IMR-90 (cell line): ENCODE measurements around the gene TLCD4.

ENCODE experiments used
- BHLHE40 ChIP-seq: fragments of 150-350 bp; IDR thresholded peaks from 2 replicates; pipeline ENCODE4 v1.6.1; 2016; ENCODE audit warnings: mild to moderate bottlenecking, low read depth, low read length
- FOS ChIP-seq: fragments of 150-350 bp; IDR thresholded peaks from 2 replicates; pipeline ENCODE4 v1.6.1; 2016; ENCODE audit warnings: low read depth, low read length
- MAZ ChIP-seq: IDR thresholded peaks from 2 replicates; pipeline ENCODE4 v1.6.1; 2012; ENCODE audit warnings: low read depth, mild to moderate bottlenecking, low read length, improper control_type of control experiment, moderate library complexity, borderline replicate concordance
- MXI1 ChIP-seq: IDR thresholded peaks from 2 replicates; pipeline ENCODE4 v1.6.1; 2012; ENCODE audit warnings: low read depth, mild to moderate bottlenecking, low read length, moderate library complexity, borderline replicate concordance
- POLR2A ChIP-seq: IDR thresholded peaks from 2 replicates; pipeline ENCODE4 v1.6.1; 2012; ENCODE audit warnings: mild to moderate bottlenecking, low read depth, low read length
- RAD21 ChIP-seq: IDR thresholded peaks from 2 replicates; pipeline ENCODE4 v1.6.1; 2012; ENCODE audit warnings: low read length, improper control_type of control experiment
- RCOR1 ChIP-seq: IDR thresholded peaks from 2 replicates; pipeline ENCODE4 v1.6.1; 2012; ENCODE audit warnings: mild to moderate bottlenecking, low read length, improper control_type of control experiment; ENCODE audit not compliant: insufficient replicate concordance
- SMC3 ChIP-seq: fragments of 150-350 bp; IDR thresholded peaks from 2 replicates; pipeline ENCODE4 v1.6.1; 2016; ENCODE audit warnings: low read depth, mild to moderate bottlenecking, antibody characterized with exemption, low read length, moderate library complexity
- TF ChIP-seq, protein P1 (sequence below): conservative IDR thresholded peaks from 2 replicates; pipeline ENCODE4 v1.5.1; 2012; ENCODE audit warnings: mild to moderate bottlenecking, low read depth, low read length, improper control_type of control experiment
- TF ChIP-seq, protein P2 (sequence below): fragments of 150-350 bp; IDR thresholded peaks from 2 replicates; pipeline ENCODE4 v1.6.1; 2016; ENCODE audit warnings: low read depth, mild to moderate bottlenecking, low read length, moderate library complexity, borderline replicate concordance

DNA sequence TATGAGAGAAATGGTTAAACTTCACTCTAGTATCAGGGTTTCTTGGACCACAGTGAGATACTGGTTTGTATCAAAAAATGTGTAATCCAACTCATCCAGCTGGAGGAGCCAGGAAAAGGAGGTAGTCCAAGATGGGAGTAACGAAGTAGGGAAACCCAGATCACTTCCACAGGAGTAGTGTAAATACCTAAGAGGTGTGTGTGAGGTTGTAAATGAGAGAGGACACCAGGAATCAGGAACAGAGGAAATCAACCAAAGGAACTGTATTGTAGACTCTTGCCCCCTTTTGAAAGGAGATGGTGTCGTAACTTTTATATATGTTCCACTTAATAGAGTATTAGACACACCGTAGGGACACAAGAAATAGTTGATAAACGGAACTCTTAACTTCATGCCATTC lies 19.7 kb upstream of the TLCD4 start:
- TF ChIP-seq POLR2A (no peak), SMC3 (no peak), MAZ (no peak), RAD21 (no peak), FOS (no peak), MXI1 (no peak), RCOR1 (no peak), BHLHE40 (no peak)
- TF ChIP-seq, protein P1, sequence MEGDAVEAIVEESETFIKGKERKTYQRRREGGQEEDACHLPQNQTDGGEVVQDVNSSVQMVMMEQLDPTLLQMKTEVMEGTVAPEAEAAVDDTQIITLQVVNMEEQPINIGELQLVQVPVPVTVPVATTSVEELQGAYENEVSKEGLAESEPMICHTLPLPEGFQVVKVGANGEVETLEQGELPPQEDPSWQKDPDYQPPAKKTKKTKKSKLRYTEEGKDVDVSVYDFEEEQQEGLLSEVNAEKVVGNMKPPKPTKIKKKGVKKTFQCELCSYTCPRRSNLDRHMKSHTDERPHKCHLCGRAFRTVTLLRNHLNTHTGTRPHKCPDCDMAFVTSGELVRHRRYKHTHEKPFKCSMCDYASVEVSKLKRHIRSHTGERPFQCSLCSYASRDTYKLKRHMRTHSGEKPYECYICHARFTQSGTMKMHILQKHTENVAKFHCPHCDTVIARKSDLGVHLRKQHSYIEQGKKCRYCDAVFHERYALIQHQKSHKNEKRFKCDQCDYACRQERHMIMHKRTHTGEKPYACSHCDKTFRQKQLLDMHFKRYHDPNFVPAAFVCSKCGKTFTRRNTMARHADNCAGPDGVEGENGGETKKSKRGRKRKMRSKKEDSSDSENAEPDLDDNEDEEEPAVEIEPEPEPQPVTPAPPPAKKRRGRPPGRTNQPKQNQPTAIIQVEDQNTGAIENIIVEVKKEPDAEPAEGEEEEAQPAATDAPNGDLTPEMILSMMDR, result no peak
- TF ChIP-seq, protein P2, sequence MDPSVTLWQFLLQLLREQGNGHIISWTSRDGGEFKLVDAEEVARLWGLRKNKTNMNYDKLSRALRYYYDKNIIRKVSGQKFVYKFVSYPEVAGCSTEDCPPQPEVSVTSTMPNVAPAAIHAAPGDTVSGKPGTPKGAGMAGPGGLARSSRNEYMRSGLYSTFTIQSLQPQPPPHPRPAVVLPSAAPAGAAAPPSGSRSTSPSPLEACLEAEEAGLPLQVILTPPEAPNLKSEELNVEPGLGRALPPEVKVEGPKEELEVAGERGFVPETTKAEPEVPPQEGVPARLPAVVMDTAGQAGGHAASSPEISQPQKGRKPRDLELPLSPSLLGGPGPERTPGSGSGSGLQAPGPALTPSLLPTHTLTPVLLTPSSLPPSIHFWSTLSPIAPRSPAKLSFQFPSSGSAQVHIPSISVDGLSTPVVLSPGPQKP, result no peak
